Measurements from ENCODE around the gene SEPTIN5. TPM values are rescaled to one million over a fixed set of nuclear protein-coding genes. Genes with fewer than 3 reads are reported as not detected.

Gene SEPTIN5
- total and polyA plus RNA-seq, 9 of the 15 experiments (the other 6 are each of a cell fraction or from before 2014, with no cell fraction given), result 0.03 to 195 (median 119) TPM

- no peak for TF ChIP-seq GTF2B (IDR thresholded peaks at IDR 0.05; ENCODE audit: extremely low read depth, insufficient read length)
- TF ChIP-seq ZNF212 (CRISPR knock-in tag; IDR thresholded peaks at IDR 0.05), result no peak
- no peak for TF ChIP-seq COPS2 (conservative IDR thresholded peaks at IDR 0.05)
- peak; percentile 13 for TF ChIP-seq ETS2 (tag; IDR thresholded peaks at IDR 0.05; ENCODE audit: borderline replicate concordance, poor library complexity, severe bottlenecking)
- no peak for TF ChIP-seq CLOCK (CRISPR knock-in tag; IDR thresholded peaks at IDR 0.05; ENCODE audit: borderline replicate concordance)
- no peak for TF ChIP-seq ZBTB7A (IDR thresholded peaks at IDR 0.05; ENCODE audit: borderline replicate concordance, control insufficient read depth, low read depth, low read length)
- no peak for TF ChIP-seq ZNF766 (CRISPR knock-in tag; conservative IDR thresholded peaks at IDR 0.05)
- TF ChIP-seq ZNF699 (CRISPR knock-in tag; IDR thresholded peaks at IDR 0.05; ENCODE audit: insufficient replicate concordance), result no peak
- no peak for TF ChIP-seq CTBP1 (IDR thresholded peaks at IDR 0.05; ENCODE audit: borderline replicate concordance)
- no peak for TF ChIP-seq KHSRP (IDR thresholded peaks at IDR 0.05)
- no peak for TF ChIP-seq DDX20 (tag; IDR thresholded peaks at IDR 0.05; ENCODE audit: low read depth)
- no peak for TF ChIP-seq CEBPB (tag; IDR thresholded peaks at IDR 0.05)
- TF ChIP-seq ATF7 (IDR thresholded peaks at IDR 0.05), result no peak
- TF ChIP-seq KDM5B (IDR thresholded peaks at IDR 0.05; ENCODE audit: insufficient replicate concordance, low read depth, low read length), result peak; percentile 81
- TF ChIP-seq ETS1 (conservative IDR thresholded peaks at IDR 0.05; ENCODE audit: control insufficient read depth, low read depth, low read length), result no peak
- no peak for TF ChIP-seq ZSCAN32 (CRISPR knock-in tag; IDR thresholded peaks at IDR 0.05)
- no peak for TF ChIP-seq ZNF77 (CRISPR knock-in tag; IDR thresholded peaks at IDR 0.05)
- no peak for TF ChIP-seq ZNF57 (CRISPR knock-in tag; IDR thresholded peaks at IDR 0.05)
- TF ChIP-seq YY1 (IDR thresholded peaks at IDR 0.05; ENCODE audit: borderline replicate concordance in 1 of 3, control insufficient read depth in 1 of 3, extremely low read depth in 1 of 3, insufficient read depth in 3 of 3, insufficient read length in 1 of 3, insufficient replicate concordance in 2 of 3, low read depth in 1 of 3, low read length in 2 of 3), result peak in 1 of 3 experiments; percentile 29
- no peak for TF ChIP-seq PTRF (tag; IDR thresholded peaks at IDR 0.05)
- TF ChIP-seq ZNF584 (CRISPR knock-in tag; IDR thresholded peaks at IDR 0.05; ENCODE audit: low read depth), result no peak
Observed at GRCh38 chr22:19718456-19719049, 4.2 kb downstream of the SEPTIN5 start (continued).
